Measurements from ENCODE around the gene SPAG16.

The SPAG16 gene

GRCh38 chr2:214203744-214204289 lies 919.6 kb downstream of the SPAG16 start:
- DNase-seq = no peak

GRCh38 chr2:214215107-214215506 lies 930.8 kb downstream of the SPAG16 start:
- no peak for DNase-seq

GRCh38 chr2:214217136-214217535 lies 932.9 kb downstream of the SPAG16 start:
- no peak for DNase-seq

- DNase-seq = no peak
Observed at GRCh38 chr2:214217599-214217998, 933.3 kb downstream of the SPAG16 start.

GRCh38 chr2:214220251-214220650 lies 936.0 kb downstream of the SPAG16 start:
- DNase-seq = no peak

- DNase-seq = no peak
Observed at GRCh38 chr2:214226061-214226460, 941.8 kb downstream of the SPAG16 start.

- no peak for DNase-seq
Observed at GRCh38 chr2:214232271-214232670, 948.0 kb downstream of the SPAG16 start.

- no peak for DNase-seq
Observed at GRCh38 chr2:214233164-214233563, 948.9 kb downstream of the SPAG16 start.

GRCh38 chr2:214242797-214243196 lies 958.5 kb downstream of the SPAG16 start:
- DNase-seq = no peak

GRCh38 chr2:214244847-214245246 lies 960.6 kb downstream of the SPAG16 start:
- no peak for DNase-seq

GRCh38 chr2:214246417-214246816 lies 962.2 kb downstream of the SPAG16 start:
- no peak for DNase-seq

GRCh38 chr2:214247531-214247930 lies 963.3 kb downstream of the SPAG16 start:
- no peak for DNase-seq

GRCh38 chr2:214255046-214255445 lies 970.8 kb downstream of the SPAG16 start:
- no peak for DNase-seq

GRCh38 chr2:214261683-214262082 lies 977.4 kb downstream of the SPAG16 start:
- no peak for DNase-seq

GRCh38 chr2:214264171-214264570 lies 979.9 kb downstream of the SPAG16 start:
- DNase-seq = no peak

GRCh38 chr2:214265991-214266489 lies 981.8 kb downstream of the SPAG16 start:
- DNase-seq = no peak

GRCh38 chr2:214277880-214278279 lies 993.6 kb downstream of the SPAG16 start:
- DNase-seq = no peak

GRCh38 chr2:214286011-214286410 lies 1001.7 kb downstream of the SPAG16 start:
- DNase-seq = no peak

GRCh38 chr2:214293593-214293992 lies 1009.3 kb downstream of the SPAG16 start:
- DNase-seq = no peak

- no peak for DNase-seq
Observed at GRCh38 chr2:214294426-214294825, 1010.2 kb downstream of the SPAG16 start.

GRCh38 chr2:214297423-214297822 lies 1013.2 kb downstream of the SPAG16 start:
- no peak for DNase-seq

GRCh38 chr2:214310319-214310718 lies 1026.1 kb downstream of the SPAG16 start:
- DNase-seq = peak; percentile 1

GRCh38 chr2:214311031-214311533 lies 1026.8 kb downstream of the SPAG16 start:
- DNase-seq = no peak

GRCh38 chr2:214311931-214312749 lies 1027.9 kb downstream of the SPAG16 start:
- no peak for DNase-seq
